ENCODE measurements around the gene OTC.
A peak's percentile ranks its signal among the peaks of the same experiment; 100 is the strongest.

The OTC gene

DNA sequence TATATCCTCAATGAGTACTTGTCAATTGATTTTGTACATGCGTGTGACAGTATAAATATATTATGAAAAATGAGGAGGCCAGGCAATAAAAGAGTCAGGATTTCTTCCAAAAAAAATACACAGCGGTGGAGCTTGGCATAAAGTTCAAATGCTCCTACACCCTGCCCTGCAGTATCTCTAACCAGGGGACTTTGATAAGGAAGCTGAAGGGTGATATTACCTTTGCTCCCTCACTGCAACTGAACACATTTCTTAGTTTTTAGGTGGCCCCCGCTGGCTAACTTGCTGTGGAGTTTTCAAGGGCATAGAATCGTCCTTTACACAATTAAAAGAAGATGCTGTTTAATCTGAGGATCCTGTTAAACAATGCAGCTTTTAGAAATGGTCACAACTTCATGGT is at the start of gene OTC:
Gene OTC (plus strand): TSS at position 243 of the 400 bp plus-strand sequence. CDS start 93 bp downstream, at position 336.
- no peak within 1 kb of the TSS for H3K4me3 ChIP-seq (ENCODE audit: low read depth, low read length)
- no peaks in the 10 kb centered on the region for H3K4me1 ChIP-seq (ENCODE audit: control insufficient read depth, insufficient read depth, low read length)
- no peaks in the 10 kb centered on the region for H3K9me3 ChIP-seq (ENCODE audit: control insufficient read depth, insufficient read depth, low read length)
- no peak within 1 kb of the TSS for H3K9ac ChIP-seq (ENCODE audit: low read depth, low read length)
- no peak within 1 kb of the TSS for H3K27ac ChIP-seq (ENCODE audit: low read depth, low read length)
- no peaks in the 10 kb centered on the region for H3K36me3 ChIP-seq (ENCODE audit: control insufficient read depth, insufficient read depth, low read length)
- H3K27me3 ChIP-seq (ENCODE audit: control insufficient read depth, insufficient read depth, low read length), result no peaks in the 10 kb centered on the region

DNA sequence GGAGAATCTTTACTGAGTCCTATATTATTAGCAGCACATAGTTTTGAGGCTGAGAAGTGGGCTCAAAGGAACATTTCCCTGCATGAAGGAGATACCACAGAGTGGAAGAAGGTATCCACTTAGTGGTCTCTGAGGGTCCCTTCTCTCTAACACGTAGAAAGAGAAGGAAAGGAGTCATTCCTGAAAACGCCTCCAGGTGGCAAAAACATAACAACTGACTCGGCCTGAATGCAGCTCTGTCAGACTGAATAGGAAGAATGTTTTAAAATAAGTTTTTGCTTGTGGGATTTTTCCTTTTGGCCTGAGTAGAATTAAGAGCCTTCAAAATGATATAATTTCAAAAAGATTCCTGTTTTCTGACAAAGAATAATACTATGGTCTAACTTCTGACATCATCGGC is 48.4 kb upstream of the OTC start:
- Histone ChIP-seq H3K4me1 (ENCODE audit: control insufficient read depth, insufficient read depth, low read length) (no peaks in the 10 kb centered on the region), H3K27ac (ENCODE audit: low read depth, low read length) (no peak overlapping the region), H3K4me3 (ENCODE audit: low read depth, low read length) (no peak overlapping the region), H3K9ac (ENCODE audit: low read depth, low read length) (no peak overlapping the region), H3K27me3 (ENCODE audit: control insufficient read depth, insufficient read depth, low read length) (no peaks in the 10 kb centered on the region; the same call in 1 of the 2 replicates), H3K36me3 (ENCODE audit: control insufficient read depth, insufficient read depth, low read length) (0 out of 2 replicates have a peak, but pooled peaks cover 4% of the 10 kb centered on the region), H3K9me3 (ENCODE audit: control insufficient read depth, insufficient read depth, low read length) (no peaks in the 10 kb centered on the region)

DNA sequence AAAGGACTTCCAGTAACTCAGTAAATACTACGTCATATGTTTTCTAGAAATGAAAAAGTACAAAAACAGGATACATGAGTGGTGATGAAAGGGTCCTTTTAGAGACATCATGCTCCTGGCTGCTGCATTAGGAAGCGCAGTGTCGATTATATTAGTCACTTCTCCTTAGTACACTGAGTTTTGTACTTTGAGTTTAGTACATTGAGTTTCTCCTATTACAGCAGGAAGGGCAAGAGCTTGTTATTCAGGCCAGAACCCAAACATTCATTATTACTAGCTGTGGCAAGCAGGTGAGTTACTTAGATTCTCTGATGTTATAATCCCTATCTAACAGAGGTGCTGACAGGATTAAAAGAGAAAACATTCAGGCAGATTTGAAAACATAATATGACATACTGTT is 46.4 kb upstream of the OTC start:
- no peak overlapping the region for H3K4me3 ChIP-seq (ENCODE audit: low read depth, low read length)
- H3K9ac ChIP-seq (ENCODE audit: low read depth, low read length), result no peak overlapping the region
- peaks cover 15% of the 10 kb centered on the region for H3K36me3 ChIP-seq (ENCODE audit: control insufficient read depth, insufficient read depth, low read length)
- no peaks in the 10 kb centered on the region for H3K9me3 ChIP-seq (ENCODE audit: control insufficient read depth, insufficient read depth, low read length)
- no peaks in the 10 kb centered on the region; the same call in 1 of the 2 replicates for H3K27me3 ChIP-seq (ENCODE audit: control insufficient read depth, insufficient read depth, low read length)
- H3K27ac ChIP-seq (ENCODE audit: low read depth, low read length), result no peak overlapping the region
- H3K4me1 ChIP-seq (ENCODE audit: control insufficient read depth, insufficient read depth, low read length), result no peaks in the 10 kb centered on the region

DNA sequence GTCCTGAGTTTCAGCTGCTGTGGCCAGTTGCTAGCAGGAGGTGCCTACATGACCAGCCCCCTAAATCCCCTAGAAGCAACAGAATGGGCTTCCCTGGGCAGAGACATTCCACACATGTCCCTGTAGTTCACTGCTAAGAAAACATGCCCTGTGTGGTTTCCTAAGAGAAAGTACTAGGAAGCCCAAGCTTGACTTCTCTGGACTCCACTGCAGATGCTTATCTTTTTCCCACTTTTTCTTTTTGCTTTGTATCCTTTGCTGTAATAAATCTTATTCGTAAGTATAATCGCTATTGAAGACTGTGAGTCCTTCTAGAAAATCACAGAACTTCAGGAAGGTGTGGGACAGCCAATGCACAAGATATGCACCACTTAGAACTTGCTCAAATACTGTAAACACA is 40.7 kb upstream of the OTC start:
- Histone ChIP-seq H3K27ac (ENCODE audit: low read depth, low read length) (no peak overlapping the region), H3K4me1 (ENCODE audit: control insufficient read depth, insufficient read depth, low read length) (no peaks in the 10 kb centered on the region), H3K4me3 (ENCODE audit: low read depth, low read length) (no peak overlapping the region), H3K36me3 (ENCODE audit: control insufficient read depth, insufficient read depth, low read length) (peaks cover 33% of the 10 kb centered on the region), H3K9ac (ENCODE audit: low read depth, low read length) (no peak overlapping the region), H3K27me3 (ENCODE audit: control insufficient read depth, insufficient read depth, low read length) (no peaks in the 10 kb centered on the region), H3K9me3 (ENCODE audit: control insufficient read depth, insufficient read depth, low read length) (no peaks in the 10 kb centered on the region)

DNA sequence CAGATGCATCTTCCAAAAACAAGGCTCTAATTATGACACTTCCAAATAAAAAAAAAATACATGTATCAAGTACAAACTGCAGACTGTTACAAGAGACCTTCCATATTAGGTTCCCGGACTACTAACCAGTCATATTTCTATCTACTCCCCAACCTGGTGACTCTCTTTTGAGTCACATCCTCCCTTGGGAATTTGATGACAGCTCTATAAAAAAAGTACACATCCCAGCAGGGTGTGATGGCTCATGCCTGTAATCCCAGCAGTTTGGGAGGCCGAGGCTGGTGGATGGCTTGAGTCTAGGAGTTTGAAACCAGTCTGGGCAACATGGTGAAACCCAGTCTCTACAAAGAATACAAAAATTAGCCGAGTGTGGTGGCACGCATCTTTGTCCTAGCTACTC is 40.0 kb upstream of the OTC start:
- no peaks in the 10 kb centered on the region for H3K4me1 ChIP-seq (ENCODE audit: control insufficient read depth, insufficient read depth, low read length)
- peaks cover 39% of the 10 kb centered on the region for H3K36me3 ChIP-seq (ENCODE audit: control insufficient read depth, insufficient read depth, low read length)
- H3K9ac ChIP-seq (ENCODE audit: low read depth, low read length), result no peak overlapping the region
- no peaks in the 10 kb centered on the region for H3K27me3 ChIP-seq (ENCODE audit: control insufficient read depth, insufficient read depth, low read length)
- H3K9me3 ChIP-seq (ENCODE audit: control insufficient read depth, insufficient read depth, low read length), result no peaks in the 10 kb centered on the region
- no peak overlapping the region for H3K4me3 ChIP-seq (ENCODE audit: low read depth, low read length)
- no peak overlapping the region for H3K27ac ChIP-seq (ENCODE audit: low read depth, low read length)

DNA sequence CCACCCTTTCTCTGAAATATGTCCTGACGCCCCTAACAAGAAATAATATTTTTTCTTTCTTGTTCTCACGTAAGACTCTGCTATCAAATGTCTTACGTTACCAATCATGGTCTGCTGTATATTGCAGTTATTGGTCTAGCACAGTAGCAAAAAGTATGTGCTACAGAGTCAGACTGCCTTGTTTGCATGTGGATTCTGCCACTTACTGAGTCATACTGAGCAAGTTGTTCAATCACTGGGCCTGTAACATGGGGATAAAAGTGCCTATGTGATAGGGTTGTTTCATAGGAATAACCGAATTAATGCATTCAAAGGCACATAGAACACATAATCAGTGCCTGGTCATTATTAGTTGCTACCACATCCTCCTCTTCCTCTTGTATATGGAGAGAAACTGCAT is 39.2 kb upstream of the OTC start:
- Histone ChIP-seq H3K4me3 (ENCODE audit: low read depth, low read length) (no peak overlapping the region), H3K27me3 (ENCODE audit: control insufficient read depth, insufficient read depth, low read length) (no peaks in the 10 kb centered on the region), H3K27ac (ENCODE audit: low read depth, low read length) (no peak overlapping the region), H3K4me1 (ENCODE audit: control insufficient read depth, insufficient read depth, low read length) (no peaks in the 10 kb centered on the region), H3K9ac (ENCODE audit: low read depth, low read length) (no peak overlapping the region), H3K36me3 (ENCODE audit: control insufficient read depth, insufficient read depth, low read length) (peaks cover 44% of the 10 kb centered on the region), H3K9me3 (ENCODE audit: control insufficient read depth, insufficient read depth, low read length) (no peaks in the 10 kb centered on the region)

DNA sequence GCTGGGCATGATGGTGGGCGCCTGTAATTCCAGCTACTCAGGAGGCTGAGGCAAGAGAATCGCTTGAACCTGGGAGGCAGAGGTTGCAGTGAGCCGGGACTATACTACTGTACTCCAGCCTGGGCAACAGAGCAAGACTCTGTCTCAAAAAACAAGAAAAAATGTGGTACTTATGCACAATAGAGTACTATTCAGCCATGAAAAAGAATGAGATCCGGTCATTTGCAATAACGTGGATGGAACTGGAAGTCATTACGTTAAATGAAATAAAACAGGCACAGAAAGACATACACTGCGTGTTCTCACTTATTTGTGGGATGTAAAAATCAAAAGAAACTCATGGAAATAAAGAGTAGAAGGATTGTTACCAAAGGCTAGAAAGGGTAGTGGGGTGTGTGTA is 37.2 kb upstream of the OTC start:
- Histone ChIP-seq H3K4me3 (ENCODE audit: low read depth, low read length) (no peak overlapping the region), H3K36me3 (ENCODE audit: control insufficient read depth, insufficient read depth, low read length) (peaks cover 34% of the 10 kb centered on the region), H3K27me3 (ENCODE audit: control insufficient read depth, insufficient read depth, low read length) (no peaks in the 10 kb centered on the region), H3K4me1 (ENCODE audit: control insufficient read depth, insufficient read depth, low read length) (peaks cover 16% of the 10 kb centered on the region; the same call in 1 of the 2 replicates), H3K9me3 (ENCODE audit: control insufficient read depth, insufficient read depth, low read length) (no peaks in the 10 kb centered on the region), H3K27ac (ENCODE audit: low read depth, low read length) (no peak overlapping the region), H3K9ac (ENCODE audit: low read depth, low read length) (no peak overlapping the region)

DNA sequence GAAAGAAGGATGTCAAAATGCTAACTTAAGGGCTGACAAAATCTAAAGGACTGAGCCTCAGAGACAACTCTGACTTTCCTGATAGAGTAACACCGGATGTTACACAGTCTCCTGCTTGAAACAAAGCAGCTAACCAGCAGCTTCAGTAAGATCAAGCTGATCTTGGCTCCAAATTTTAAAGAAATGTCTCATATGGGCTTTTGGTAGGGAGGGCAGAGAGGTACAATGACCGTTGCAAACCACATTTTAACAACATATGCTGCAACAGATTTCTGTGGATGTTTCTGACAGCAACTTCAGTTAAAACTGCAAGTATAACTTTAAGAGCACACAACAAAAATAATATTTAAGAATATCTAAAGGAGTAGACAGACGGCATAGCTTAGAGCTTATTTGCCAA is 34.2 kb upstream of the OTC start:
- peaks cover 31% of the 10 kb centered on the region for H3K36me3 ChIP-seq (ENCODE audit: control insufficient read depth, insufficient read depth, low read length)
- no peaks in the 10 kb centered on the region for H3K9me3 ChIP-seq (ENCODE audit: control insufficient read depth, insufficient read depth, low read length)
- H3K4me3 ChIP-seq (ENCODE audit: low read depth, low read length), result no peak overlapping the region
- H3K4me1 ChIP-seq (ENCODE audit: control insufficient read depth, insufficient read depth, low read length), result peaks cover 20% of the 10 kb centered on the region; the same call in 1 of the 2 replicates
- H3K27me3 ChIP-seq (ENCODE audit: control insufficient read depth, insufficient read depth, low read length), result no peaks in the 10 kb centered on the region
- H3K9ac ChIP-seq (ENCODE audit: low read depth, low read length), result no peak overlapping the region
- no peak overlapping the region for H3K27ac ChIP-seq (ENCODE audit: low read depth, low read length)

DNA sequence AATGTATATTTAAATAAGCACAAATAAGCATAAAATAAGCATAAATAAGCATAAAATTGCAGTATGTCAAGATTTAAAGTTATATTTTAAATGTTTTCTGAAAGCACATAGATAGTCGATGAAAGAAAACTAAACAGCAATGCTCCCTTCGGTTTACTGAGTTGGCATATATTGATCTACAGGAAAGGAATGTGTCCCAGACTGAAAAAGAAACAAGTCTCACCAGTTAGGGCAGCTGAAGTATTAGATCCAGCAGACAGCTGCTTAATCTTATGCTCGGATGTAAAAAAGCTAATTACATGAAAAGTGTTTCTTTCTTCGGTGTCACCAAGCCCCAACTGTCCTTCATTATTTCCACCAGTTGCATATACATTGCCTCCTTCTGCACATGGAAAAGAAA is 33.8 kb upstream of the OTC start:
- no peaks in the 10 kb centered on the region for H3K27me3 ChIP-seq (ENCODE audit: control insufficient read depth, insufficient read depth, low read length)
- H3K9ac ChIP-seq (ENCODE audit: low read depth, low read length), result no peak overlapping the region
- H3K9me3 ChIP-seq (ENCODE audit: control insufficient read depth, insufficient read depth, low read length), result no peaks in the 10 kb centered on the region
- H3K36me3 ChIP-seq (ENCODE audit: control insufficient read depth, insufficient read depth, low read length), result peaks cover 27% of the 10 kb centered on the region
- no peak overlapping the region for H3K4me3 ChIP-seq (ENCODE audit: low read depth, low read length)
- H3K27ac ChIP-seq (ENCODE audit: low read depth, low read length), result no peak overlapping the region
- H3K4me1 ChIP-seq (ENCODE audit: control insufficient read depth, insufficient read depth, low read length), result peaks cover 20% of the 10 kb centered on the region; the same call in 1 of the 2 replicates

DNA sequence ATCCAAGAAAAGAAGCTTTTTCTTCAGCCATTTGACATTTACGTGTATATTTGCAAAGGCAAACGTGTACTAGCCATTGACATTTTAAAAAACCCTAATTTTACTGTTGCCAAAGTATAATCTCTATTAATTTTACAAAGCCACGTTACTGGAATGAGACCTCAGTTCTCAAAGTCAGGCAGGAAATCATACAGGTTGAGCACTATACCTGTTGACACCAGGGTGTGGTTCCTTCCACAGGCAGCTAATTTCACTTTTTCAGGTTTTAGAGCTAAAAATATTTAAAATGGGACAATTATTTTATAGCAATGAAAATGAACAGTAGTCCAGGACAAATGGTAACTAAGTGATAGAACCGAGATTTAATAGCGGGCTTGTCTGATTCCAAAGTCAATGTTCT is 31.6 kb upstream of the OTC start:
- Histone ChIP-seq H3K9me3 (ENCODE audit: control insufficient read depth, insufficient read depth, low read length) (no peaks in the 10 kb centered on the region), H3K4me3 (ENCODE audit: low read depth, low read length) (no peak overlapping the region), H3K27me3 (ENCODE audit: control insufficient read depth, insufficient read depth, low read length) (no peaks in the 10 kb centered on the region), H3K9ac (ENCODE audit: low read depth, low read length) (no peak overlapping the region), H3K27ac (ENCODE audit: low read depth, low read length) (no peak overlapping the region), H3K36me3 (ENCODE audit: control insufficient read depth, insufficient read depth, low read length) (peaks cover 26% of the 10 kb centered on the region), H3K4me1 (ENCODE audit: control insufficient read depth, insufficient read depth, low read length) (peaks cover 20% of the 10 kb centered on the region; the same call in 1 of the 2 replicates)

DNA sequence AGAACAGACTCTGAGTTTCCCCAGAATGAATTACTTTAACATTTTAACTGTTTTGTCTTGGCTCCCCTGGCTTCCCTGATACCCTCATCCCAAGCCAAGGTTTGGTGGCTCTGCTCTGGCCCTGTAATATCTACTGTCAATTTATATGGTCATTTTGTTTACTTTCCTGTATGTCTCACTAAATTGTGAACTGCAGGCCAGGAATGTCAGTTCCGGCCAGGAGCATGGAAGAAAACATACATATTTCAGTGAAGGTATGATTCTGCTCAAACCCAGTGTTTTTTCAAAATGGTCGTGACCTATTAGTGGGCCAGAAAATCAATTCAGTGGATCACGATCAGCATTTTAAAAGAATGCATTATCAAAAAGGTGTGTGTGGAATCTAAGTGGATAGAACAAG is 26.3 kb upstream of the OTC start:
- Histone ChIP-seq H3K27ac (ENCODE audit: low read depth, low read length) (no peak overlapping the region), H3K27me3 (ENCODE audit: control insufficient read depth, insufficient read depth, low read length) (no peaks in the 10 kb centered on the region), H3K4me3 (ENCODE audit: low read depth, low read length) (peak overlapping the region; percentile 93), H3K9me3 (ENCODE audit: control insufficient read depth, insufficient read depth, low read length) (no peaks in the 10 kb centered on the region), H3K36me3 (ENCODE audit: control insufficient read depth, insufficient read depth, low read length) (no peaks in the 10 kb centered on the region), H3K4me1 (ENCODE audit: control insufficient read depth, insufficient read depth, low read length) (no peaks in the 10 kb centered on the region), H3K9ac (ENCODE audit: low read depth, low read length) (no peak overlapping the region)
